Stimulated activated CD8-positive, alpha-beta memory T cell treated with anti-CD3 and anti-CD28 coated beads, Interleukin-4, amount 100 ng/mL, for 4 hours (primary cell): Measurements from ENCODE around the gene TXNDC8.
"Not testable (repeated sequence)": the region's sequence is repeated elsewhere in the genome, so short reads cannot be mapped to it uniquely, and the experiment has no call there.

Experiments used
- DNase-seq, 2 donors: peaks; one replicate each; pipeline ENCODE4 v3.0.0-alpha.2; 2020; ENCODE audit warnings: low read depth in 2 of 2, low spot score in 1 of 2

TXNDC8 gene

GRCh38 chr9:110328763-110329162 lies 8.9 kb downstream of the TXNDC8 start:
- DNase-seq = no peak

DNA sequence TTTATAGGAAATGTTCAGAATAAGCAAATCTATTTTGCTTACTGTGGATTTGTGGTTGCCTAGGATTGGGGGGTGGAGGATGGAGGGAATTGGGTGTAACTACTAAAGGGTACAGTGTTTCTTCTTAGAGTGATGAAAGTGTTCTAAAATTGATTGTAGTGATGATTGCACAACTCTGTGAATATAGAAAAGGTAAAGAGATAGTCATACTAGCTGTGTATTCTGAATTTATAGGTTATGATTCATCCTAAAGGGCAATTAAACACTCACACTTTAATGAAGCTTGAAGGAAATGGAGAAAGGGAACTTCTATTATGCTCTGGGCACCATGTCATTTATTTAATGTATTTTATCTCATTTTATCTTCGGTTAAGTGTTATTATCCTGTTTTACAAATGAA lies 9.9 kb downstream of the TXNDC8 start:
- no peak for DNase-seq

DNA sequence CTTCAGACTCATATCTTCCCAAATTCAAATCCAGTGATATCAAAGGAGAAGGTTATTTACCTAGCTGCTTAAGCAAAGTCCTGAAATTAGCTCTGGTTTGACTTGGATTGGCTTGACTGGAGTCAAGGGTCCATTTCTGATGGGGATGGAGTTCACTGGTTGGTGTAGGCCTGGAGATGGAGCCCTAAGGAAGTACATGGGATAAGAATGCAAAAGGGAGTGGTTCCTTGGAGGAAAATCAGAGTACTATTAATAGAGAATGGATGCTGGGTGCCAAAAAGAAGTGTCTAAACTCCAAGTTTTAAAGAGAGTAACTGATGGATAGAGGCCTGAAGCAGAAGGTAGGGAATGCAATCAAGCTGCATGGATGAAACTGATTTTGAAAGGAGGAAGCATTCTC lies 13.8 kb downstream of the TXNDC8 start:
- no peak for DNase-seq

DNA sequence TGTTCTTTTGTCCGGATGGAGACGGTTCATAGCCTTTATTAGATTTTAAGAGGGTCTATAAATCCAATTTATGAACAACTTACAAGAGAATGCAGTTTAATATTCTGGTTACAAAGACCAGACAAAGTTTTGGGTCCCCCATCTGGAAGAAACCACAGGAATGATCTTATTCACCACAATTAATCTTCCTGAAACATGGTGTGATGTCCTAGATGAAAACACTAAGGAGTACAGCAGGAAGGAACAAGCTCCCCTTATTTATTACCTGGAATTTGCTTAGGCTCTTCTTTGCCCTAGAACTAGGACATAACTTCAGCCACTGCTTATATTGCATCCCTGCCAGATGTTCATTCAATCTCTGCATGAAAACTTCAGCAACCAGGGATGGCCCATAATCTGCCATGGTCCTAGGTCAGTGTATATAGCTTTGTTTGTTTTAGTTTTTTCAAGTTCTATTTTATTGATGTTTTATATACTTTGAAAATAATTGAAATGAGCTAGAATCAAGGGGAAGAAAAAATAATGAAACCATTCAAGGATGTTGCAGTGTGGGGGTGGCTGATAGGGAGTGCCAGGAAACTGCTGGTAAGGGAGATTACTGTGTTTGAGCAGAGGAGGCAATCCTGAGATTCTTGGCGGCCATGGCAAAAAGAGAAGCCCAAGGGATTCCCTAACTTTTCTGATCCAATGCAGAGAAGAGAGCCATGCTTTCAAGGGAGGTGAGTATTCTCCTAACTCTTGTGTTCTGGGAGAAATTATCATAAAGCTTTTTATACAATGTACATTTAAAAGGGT lies 16.8 kb downstream of the TXNDC8 start:
- DNase-seq = no peak

GRCh38 chr9:110319781-110320492 lies 17.7 kb downstream of the TXNDC8 start:
- DNase-seq = no peak

- DNase-seq = no peak
Observed at GRCh38 chr9:110317911-110318310, 19.8 kb downstream of the TXNDC8 start.

GRCh38 chr9:110316261-110317075 lies 21.2 kb downstream of the TXNDC8 start:
- no peak for DNase-seq

DNA sequence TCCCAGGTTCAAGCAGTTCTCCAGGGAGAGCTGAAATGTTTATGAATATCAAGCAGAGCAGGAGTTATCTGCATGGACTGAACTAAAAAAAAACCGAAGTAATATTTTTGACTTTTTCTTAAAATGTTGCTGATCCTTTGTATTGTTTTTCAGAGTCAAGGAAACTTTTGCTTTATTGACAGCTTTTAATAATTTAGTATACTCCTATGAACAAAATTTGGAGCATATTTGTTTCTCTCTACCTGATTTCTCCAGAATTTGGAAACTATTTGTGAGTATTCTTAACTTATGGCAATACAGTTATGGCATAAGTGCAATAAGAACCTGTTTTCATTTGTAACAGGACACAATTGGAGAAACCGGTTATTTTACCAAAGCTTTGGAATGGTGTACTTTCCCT lies 25.7 kb downstream of the TXNDC8 start:
- not testable (repeated sequence) for DNase-seq

GRCh38 chr9:110309681-110310080 lies 28.0 kb downstream of the TXNDC8 start:
- no peak for DNase-seq

DNA sequence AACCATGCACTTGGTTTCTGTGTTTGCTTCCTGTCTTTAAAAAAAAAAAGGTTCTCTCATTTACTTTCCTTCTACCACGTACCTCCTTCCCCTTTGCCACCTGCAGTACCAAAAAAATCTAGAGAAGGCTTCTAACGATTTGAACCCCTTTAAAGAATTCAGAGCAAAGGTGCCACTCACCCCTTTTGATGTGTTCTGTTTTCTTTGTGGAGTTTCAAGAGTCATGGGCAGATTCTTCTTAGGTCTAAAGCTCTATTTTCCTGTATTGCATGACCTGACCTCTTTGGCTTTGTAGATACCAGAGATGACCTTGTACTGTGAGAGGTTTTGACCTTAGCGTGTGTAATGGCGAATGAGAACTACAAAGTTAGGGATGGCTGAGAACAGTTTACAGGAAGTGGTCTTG lies 29.0 kb downstream of the TXNDC8 start:
- DNase-seq = no peak

DNA sequence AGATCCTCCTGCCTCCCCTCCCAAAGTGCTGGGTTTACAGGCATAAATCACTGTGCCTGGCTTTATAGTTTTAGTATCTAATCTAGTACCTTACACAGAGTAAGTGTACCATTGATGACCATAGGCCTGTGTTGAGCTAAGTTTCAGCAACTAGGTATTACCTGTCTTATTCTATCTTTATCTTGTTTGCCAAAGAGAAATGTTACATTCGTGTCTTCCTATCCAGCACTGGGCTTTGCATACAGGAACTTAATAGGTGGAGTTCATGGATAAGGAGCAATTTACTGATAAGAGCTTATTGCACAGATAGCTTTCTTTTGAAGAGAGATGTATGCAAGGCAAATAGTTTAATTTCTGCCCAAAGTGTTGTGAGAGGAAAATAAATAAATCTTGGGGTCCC lies 30.5 kb downstream of the TXNDC8 start:
- no peak for DNase-seq

- DNase-seq = no peak
Observed at GRCh38 chr9:110303133-110303532, 34.5 kb downstream of the TXNDC8 start.

- DNase-seq = no peak
Observed at GRCh38 chr9:110298043-110298605, 39.5 kb downstream of the TXNDC8 start.

DNA sequence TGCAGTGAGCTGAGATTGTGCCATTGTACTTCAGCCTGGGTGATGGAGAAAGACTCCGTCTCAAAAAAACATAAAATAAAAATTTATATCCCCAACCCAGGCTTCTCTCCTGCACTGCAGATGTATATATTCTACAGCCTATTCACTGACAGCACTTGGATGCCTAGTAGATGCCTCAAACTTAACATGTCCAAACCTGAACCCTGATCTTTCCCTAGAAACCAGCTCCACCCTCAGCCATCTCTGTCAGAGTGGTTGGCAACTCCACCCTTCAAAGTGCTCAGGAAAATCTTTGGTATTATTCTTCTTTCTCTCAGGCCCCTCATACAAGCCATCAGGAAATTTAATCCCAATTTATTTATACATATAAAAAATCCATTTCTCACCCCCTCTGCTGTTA lies 44.4 kb downstream of the TXNDC8 start:
- DNase-seq = no peak

- no peak for DNase-seq
Observed at GRCh38 chr9:110291921-110292557, 45.6 kb downstream of the TXNDC8 start.

GRCh38 chr9:110290001-110290400 lies 47.7 kb downstream of the TXNDC8 start:
- no peak for DNase-seq

DNA sequence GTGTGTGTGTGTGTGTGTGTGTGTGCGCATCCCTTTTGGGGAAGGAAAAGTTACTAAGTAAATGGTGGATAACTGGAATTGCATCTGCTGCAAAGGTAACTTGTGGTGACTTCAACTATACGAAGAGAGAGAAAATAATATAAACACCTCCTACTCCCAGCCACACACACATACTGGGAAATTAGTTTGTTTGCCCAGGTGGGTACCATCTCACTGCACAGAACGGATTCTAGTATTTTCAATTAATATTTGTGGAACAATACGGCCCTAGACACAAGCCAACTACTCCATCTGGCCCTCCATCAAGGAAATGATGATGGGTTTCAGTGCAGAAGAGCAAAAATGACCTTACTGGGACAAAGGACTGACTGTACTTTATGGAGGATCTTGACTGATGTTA lies 49.2 kb downstream of the TXNDC8 start:
- no peak for DNase-seq

DNA sequence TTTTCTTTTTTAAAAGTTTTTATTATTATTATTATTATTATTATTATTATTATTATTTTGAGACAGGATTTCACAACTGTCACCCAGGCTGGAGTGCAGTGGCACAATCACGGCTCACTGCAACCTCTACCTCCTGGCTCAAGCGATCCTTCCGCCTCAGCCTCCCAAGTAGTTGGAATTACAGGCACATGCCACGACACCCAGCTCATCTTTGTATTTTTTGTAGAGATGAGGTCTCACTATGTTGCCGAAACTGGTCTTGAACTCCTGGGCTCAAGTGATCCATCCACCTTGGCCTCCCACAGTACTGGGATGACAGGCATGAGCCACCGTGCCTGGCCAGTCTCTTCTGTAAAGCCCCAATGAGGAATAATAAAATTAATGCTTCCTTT lies 50.4 kb downstream of the TXNDC8 start:
- no peak for DNase-seq

- DNase-seq = no peak
Observed at GRCh38 chr9:110284211-110284844, 53.3 kb downstream of the TXNDC8 start.

GRCh38 chr9:110283751-110284150 lies 53.9 kb downstream of the TXNDC8 start:
- no peak for DNase-seq

- no peak for DNase-seq
Observed at GRCh38 chr9:110282739-110283081, 55.0 kb downstream of the TXNDC8 start.
